ENCODE results near the gene BNIP1.

Gene BNIP1

GRCh38 chr5:173213236-173213933 lies 69.1 kb downstream of the BNIP1 start:
- no peak for DNase-seq (ENCODE audit: low read depth)

All from activated T-cell treated with anti-CD3 and anti-CD28 coated beads for 24 hours (primary cell).